ENCODE data around the gene GPR37L1. TPM values are rescaled to one million over a fixed set of nuclear protein-coding genes. Genes with fewer than 3 reads are reported as not detected.

Gene GPR37L1
- total RNA-seq (2022; extraction: Qiagen RNA extraction; ENCODE audit: low read depth) = 0.14 to 0.19 TPM (median 0.16 TPM) in 5 replicates

DNA sequence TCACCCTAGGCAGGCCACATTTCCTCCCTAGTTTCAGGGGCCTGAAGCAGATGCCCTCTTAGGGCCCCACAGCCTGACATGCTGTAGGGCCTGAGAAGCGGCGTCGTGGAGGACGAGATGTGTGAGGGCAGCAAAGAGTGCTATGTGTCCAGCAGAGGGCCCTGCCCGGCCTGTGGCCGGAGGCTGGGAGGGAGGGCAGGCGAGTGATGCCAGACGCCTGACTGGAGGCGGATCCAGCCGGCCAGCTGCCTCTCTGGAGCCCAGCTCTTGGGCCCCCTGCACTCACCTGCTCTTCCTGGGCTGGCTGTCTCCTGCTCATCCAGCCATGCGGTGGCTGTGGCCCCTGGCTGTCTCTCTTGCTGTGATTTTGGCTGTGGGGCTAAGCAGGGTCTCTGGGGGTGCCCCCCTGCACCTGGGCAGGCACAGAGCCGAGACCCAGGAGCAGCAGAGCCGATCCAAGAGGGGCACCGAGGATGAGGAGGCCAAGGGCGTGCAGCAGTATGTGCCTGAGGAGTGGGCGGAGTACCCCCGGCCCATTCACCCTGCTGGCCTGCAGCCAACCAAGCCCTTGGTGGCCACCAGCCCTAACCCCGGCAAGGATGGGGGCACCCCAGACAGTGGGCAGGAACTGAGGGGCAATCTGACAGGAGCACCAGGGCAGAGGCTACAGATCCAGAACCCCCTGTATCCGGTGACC is at the start of gene GPR37L1:
TSS of gene GPR37L1 (plus strand) at position 279 of the 697 bp plus-strand sequence. CDS start at position 326, 47 bp downstream.

GRCh38 chr1:202144402-202145067 is 21.8 kb downstream of the GPR37L1 start, which contains the start of gene ARL8A:
TSS of gene ARL8A (minus strand) at chr1:202144737. CDS start at chr1:202144572, 165 bp downstream.

DNA sequence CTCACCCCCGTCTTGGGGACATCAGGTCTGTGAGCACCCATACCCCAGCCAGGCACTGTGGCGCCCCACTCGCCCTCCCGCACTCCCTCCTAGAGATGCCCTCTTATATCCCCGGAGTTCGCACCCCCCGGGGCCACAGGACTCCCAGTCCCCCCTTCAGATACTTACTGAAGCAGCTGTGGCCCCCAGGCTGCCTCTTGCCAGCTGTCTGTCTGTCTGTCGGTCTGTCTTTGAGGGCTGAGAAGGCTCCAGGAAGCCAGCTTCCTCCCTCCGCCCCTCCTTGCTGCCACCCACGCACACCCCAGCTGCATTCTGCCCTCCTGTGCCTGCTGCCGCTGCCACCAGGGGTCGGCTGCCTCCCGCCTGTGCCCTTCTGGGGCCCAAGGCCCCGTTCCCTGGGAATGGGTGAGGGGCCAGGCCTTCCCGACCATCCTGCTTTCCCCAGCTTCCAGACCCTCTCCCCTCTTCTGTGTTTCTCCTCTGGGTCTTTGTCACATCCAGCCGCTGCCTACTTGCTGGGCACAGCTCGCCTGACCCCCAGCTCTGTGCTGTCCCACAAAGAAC is 37.7 kb downstream of the GPR37L1 start, which contains the start of gene PTPN7:
TSS of gene PTPN7 (minus strand) at position 226 of the 564 bp plus-strand sequence. CDS start 1,200 bp downstream, outside the sequence.

Other genes with a start within 250 kb of the GPR37L1 start
- gene SHISA4, start 234.0 kb upstream of the GPR37L1 start, total RNA-seq (2022; extraction: Qiagen RNA extraction; ENCODE audit: low read depth) = 11.4 to 20.1 TPM (median 17.0 TPM) in 5 replicates
- 0.05 TPM in 1 of 5 replicates, not detected in the others for gene LMOD1, start 176.4 kb upstream of the GPR37L1 start, total RNA-seq (2022; extraction: Qiagen RNA extraction; ENCODE audit: low read depth)
- 91.4 to 146 TPM (median 102 TPM) in 5 replicates for gene TIMM17A, start 167.4 kb upstream of the GPR37L1 start, total RNA-seq (2022; extraction: Qiagen RNA extraction; ENCODE audit: low read depth)
- 85.2 to 91.6 TPM (median 88.6 TPM) in 5 replicates for gene RNPEP, start 140.3 kb upstream of the GPR37L1 start, total RNA-seq (2022; extraction: Qiagen RNA extraction; ENCODE audit: low read depth)
- gene ELF3, start 112.3 kb upstream of the GPR37L1 start, total RNA-seq (2022; extraction: Qiagen RNA extraction; ENCODE audit: low read depth) = 217 to 287 TPM (median 256 TPM) in 5 replicates
- gene ARL8A, start 21.8 kb downstream of the GPR37L1 start, total RNA-seq (2022; extraction: Qiagen RNA extraction; ENCODE audit: low read depth) = 39.9 to 52.8 TPM (median 47.6 TPM) in 5 replicates
- gene PTPN7, start 37.7 kb downstream of the GPR37L1 start, total RNA-seq (2022; extraction: Qiagen RNA extraction; ENCODE audit: low read depth) = 0.13 TPM in 1 of 5 replicates, not detected in the others
- gene LGR6, start 70.9 kb downstream of the GPR37L1 start, total RNA-seq (2022; extraction: Qiagen RNA extraction; ENCODE audit: low read depth) = 0.38 to 1.1 TPM (median 0.74 TPM) in 5 replicates
- 73.6 to 83.8 TPM (median 82.8 TPM) in 5 replicates for gene UBE2T, start 219.0 kb downstream of the GPR37L1 start, total RNA-seq (2022; extraction: Qiagen RNA extraction; ENCODE audit: low read depth)
- gene PPP1R12B, start 225.8 kb downstream of the GPR37L1 start, total RNA-seq (2022; extraction: Qiagen RNA extraction; ENCODE audit: low read depth) = 0.95 to 2.9 TPM (median 2.2 TPM) in 5 replicates

Measured in A549 treated with RU486 at 1 μM for 4 hours (cell line).